ENCODE results near the gene URB1. TPM values are rescaled to one million over a fixed set of nuclear protein-coding genes. Genes with fewer than 3 reads are reported as not detected.
A peak's percentile ranks its signal among the peaks of the same experiment; 100 is the strongest.

The URB1 gene
- total and polyA plus RNA-seq, 11 donors: 4.6 to 26.0 (median 11.1) TPM

DNA sequence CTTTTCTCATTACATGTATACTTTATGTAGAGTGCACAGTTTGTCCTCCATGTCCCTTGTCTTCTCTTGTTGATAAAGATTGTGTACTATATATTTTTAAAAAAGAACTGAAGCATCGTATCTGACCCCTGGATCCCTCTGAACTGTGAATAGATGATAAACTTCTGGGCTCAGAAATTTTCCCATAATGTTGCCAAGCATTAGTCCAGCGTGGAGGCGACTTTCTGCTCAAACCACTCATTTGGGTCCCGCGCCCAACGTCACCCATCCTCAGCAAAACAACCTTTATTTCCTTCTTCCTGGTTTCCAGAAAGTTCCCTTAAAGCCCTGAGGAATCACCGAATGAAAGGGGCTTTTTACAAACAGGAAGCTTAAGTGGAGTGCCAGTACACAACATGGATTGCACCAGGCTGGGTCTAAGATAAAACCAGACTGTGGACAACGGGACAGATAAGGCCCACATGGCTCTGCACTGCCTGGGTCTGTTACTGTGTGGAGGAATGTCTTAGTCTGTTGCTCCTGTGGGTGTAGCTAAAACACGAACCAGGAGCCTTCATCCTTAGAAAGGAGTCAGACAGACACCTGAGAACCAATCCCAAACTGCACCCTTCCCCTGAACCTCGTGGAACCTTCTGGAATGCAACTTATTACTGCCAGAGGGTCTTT, 35.3 kb upstream of the URB1 start:
- peak overlapping the region in 8 of 12 donors; percentile 7 to 58 (median 32) for H3K27ac ChIP-seq
- intact Hi-C loops (cut with DNase I): no loop called here
- H3K9me3 ChIP-seq: no peaks in the 10 kb centered on the region
- WGBS, 4 donors: 41 to 50% (median 44%) methylated on average over 10 of the region's 10 CpGs
- H3K36me3 ChIP-seq: no peaks in the 10 kb centered on the region
- peaks cover 0 to 39% (median 19%) of the 10 kb centered on the region in 12 donors for H3K4me1 ChIP-seq
- H3K27me3 ChIP-seq: no peaks in the 10 kb centered on the region
- DNase-seq (no peak), ATAC-seq (peak in 1 of 4 donors; percentile 12)
- no peak overlapping the region for H3K4me3 ChIP-seq
- TF ChIP-seq, protein P1, sequence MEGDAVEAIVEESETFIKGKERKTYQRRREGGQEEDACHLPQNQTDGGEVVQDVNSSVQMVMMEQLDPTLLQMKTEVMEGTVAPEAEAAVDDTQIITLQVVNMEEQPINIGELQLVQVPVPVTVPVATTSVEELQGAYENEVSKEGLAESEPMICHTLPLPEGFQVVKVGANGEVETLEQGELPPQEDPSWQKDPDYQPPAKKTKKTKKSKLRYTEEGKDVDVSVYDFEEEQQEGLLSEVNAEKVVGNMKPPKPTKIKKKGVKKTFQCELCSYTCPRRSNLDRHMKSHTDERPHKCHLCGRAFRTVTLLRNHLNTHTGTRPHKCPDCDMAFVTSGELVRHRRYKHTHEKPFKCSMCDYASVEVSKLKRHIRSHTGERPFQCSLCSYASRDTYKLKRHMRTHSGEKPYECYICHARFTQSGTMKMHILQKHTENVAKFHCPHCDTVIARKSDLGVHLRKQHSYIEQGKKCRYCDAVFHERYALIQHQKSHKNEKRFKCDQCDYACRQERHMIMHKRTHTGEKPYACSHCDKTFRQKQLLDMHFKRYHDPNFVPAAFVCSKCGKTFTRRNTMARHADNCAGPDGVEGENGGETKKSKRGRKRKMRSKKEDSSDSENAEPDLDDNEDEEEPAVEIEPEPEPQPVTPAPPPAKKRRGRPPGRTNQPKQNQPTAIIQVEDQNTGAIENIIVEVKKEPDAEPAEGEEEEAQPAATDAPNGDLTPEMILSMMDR (IDR thresholded peaks at IDR 0.05): no peak
- no peak for TF ChIP-seq POLR2A (IDR thresholded peaks at IDR 0.05)

DNA sequence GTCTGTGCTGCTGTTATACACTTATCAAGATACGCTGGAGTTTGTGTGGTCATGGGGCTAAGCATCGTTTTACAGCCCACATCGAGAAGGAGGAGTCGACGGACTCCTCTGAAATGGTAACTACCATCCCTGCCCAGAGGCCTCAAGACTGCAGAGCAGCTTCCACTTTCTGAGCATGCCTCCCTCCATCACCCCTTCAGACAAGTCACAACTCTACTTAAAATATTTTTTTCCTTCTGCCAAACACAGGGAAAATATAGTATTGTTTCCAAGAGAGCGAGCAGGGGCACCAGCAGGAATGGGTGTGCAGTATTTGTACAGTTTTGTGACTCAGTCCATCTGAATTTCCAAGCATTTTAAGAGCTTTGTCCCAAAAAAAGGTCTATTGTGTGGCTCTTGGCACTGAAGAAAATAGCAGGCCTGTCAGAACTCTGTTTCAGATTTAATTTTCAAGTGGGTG, 33.8 kb upstream of the URB1 start:
- Histone ChIP-seq H3K27ac (peak overlapping the region in 5 of 12 donors; percentile 18 to 65 (median 47)), H3K4me3 (no peak overlapping the region), H3K9me3 (peaks cover 0 to 13% (median 7%) of the 10 kb centered on the region in 12 donors), H3K4me1 (peaks cover 0 to 39% (median 19%) of the 10 kb centered on the region in 12 donors), H3K27me3 (no peaks in the 10 kb centered on the region), H3K36me3 (no peaks in the 10 kb centered on the region)
- no peak for TF ChIP-seq POLR2A (IDR thresholded peaks at IDR 0.05)
- 66 to 78% (median 72%) methylated on average over 6 of the region's 6 CpGs for WGBS, 4 donors
- intact Hi-C loops (cut with DNase I): no loop called here
- ATAC-seq (peak; percentile 7 to 56 (median 28)), DNase-seq (no peak)

DNA sequence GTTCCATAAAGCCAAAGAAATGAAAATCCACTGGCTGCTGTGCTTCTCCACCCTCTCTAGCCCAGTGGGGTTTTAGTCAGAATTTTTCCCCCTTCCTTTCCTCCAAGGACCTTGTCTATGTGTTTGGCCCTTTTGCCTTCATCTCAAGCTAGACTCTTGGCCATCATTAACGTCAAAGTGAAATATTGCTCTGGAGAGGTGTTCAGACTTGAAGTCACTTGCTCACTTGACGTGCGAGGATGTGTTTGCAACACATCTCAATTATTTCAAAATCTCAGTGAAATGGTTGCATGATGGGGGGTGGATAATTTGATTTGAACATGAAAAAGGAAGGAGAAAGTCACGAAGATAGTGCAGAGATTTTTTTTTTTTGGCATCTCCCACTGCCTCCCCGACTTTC, 33.3 kb upstream of the URB1 start:
- peak overlapping the region in 2 of 12 donors; percentile 18 to 65 for H3K27ac ChIP-seq
- H3K36me3 ChIP-seq: no peaks in the 10 kb centered on the region
- H3K27me3 ChIP-seq: no peaks in the 10 kb centered on the region
- DNase-seq: no peak
- intact Hi-C loops (cut with DNase I): no loop called here
- WGBS, 4 donors: 82 to 86% (median 85%) methylated on average over 5 of the region's 5 CpGs
- H3K4me1 ChIP-seq: peaks cover 0 to 39% (median 19%) of the 10 kb centered on the region in 12 donors
- H3K9me3 ChIP-seq: peaks cover 0 to 18% (median 8%) of the 10 kb centered on the region in 12 donors
- no peak for ATAC-seq
- H3K4me3 ChIP-seq: no peak overlapping the region
- TF ChIP-seq POLR2A (IDR thresholded peaks at IDR 0.05): no peak
- TF ChIP-seq, protein P1 (IDR thresholded peaks at IDR 0.05): no peak

GRCh38 chr21:32425628-32426027, 32.8 kb upstream of the URB1 start:
- Histone ChIP-seq H3K9me3 (peaks cover 0 to 20% (median 8%) of the 10 kb centered on the region in 12 donors), H3K4me3 (no peak overlapping the region), H3K27ac (no peak overlapping the region), H3K27me3 (no peaks in the 10 kb centered on the region), H3K36me3 (no peaks in the 10 kb centered on the region), H3K4me1 (peaks cover 0 to 39% (median 19%) of the 10 kb centered on the region in 12 donors)
- DNase-seq (no peak), ATAC-seq (peak in 2 of 4 donors; percentile 38 to 47)
- intact Hi-C loops (cut with DNase I): no loop called here
- no peak for TF ChIP-seq POLR2A (IDR thresholded peaks at IDR 0.05)
- TF ChIP-seq, protein P1 (IDR thresholded peaks at IDR 0.05): no peak
- 86 to 93% (median 89%) methylated on average over 4 of the region's 4 CpGs for WGBS, 4 donors

All from heart left ventricle (tissue), 16 donors.